ENCODE measurements around the gene LRRTM3. TPM values are rescaled to one million over a fixed set of nuclear protein-coding genes. Genes with fewer than 3 reads are reported as not detected.

The LRRTM3 gene
- total and polyA plus RNA-seq, 2 experiments from 2014 or later, result 0.21 to 0.37 TPM

DNA sequence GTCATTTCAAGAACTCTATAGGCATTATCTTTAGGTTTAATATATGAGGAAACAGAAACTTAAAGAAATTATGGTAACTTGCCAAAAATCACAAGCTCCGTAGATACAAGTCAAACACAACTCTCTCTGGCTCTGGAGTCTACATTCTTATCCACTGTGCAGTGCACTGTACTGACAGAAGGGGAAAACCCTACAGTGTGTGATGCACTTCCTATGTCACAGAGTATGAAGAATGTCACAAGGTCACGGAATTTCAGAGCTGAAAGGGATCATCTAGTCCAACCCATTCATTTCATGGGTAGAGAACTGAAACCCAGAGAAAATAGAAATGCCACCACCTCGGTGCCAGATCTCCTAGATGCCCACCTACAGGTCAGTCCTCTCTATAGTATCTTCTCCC, 86.1 kb downstream of the LRRTM3 start:
- Histone ChIP-seq H3K27ac (ENCODE audit: low read depth) (no peak overlapping the region), H3K27me3 (ENCODE audit: insufficient read depth) (no peaks in the 10 kb centered on the region), H3K4me2 (no peak overlapping the region), H3K4me1 (ENCODE audit: insufficient read depth) (no peaks in the 10 kb centered on the region), H2AFZ (no peak overlapping the region), H4K20me1 (replicated peaks; ENCODE audit: insufficient read depth) (no peaks in the 10 kb centered on the region), H3K79me2 (replicated peaks; ENCODE audit: insufficient read depth) (no peaks in the 10 kb centered on the region), H3K9me2 (ENCODE audit: insufficient read depth) (no peaks in the 10 kb centered on the region), H3F3A (replicated peaks; ENCODE audit: low read depth) (no peaks in the 10 kb centered on the region), H3K4me3 (no peak overlapping the region), H3K36me3 (ENCODE audit: insufficient read depth) (no peaks in the 10 kb centered on the region)
- TF ChIP-seq STAT1 (IDR thresholded peaks at IDR 0.05; ENCODE audit: unreplicated experiment) (no peak), ZNF331 (CRISPR knock-in tag; IDR thresholded peaks at IDR 0.05; ENCODE audit: low read depth) (no peak), ZNF114 (CRISPR knock-in tag; IDR thresholded peaks at IDR 0.05) (no peak), POLR2AphosphoS5 (IDR thresholded peaks at IDR 0.05; ENCODE audit: low read depth) (no peak), EZH2 (IDR thresholded peaks at IDR 0.05; ENCODE audit: low read depth, unreplicated experiment) (no peak), CREB1 (CRISPR knock-in tag; IDR thresholded peaks at IDR 0.05; ENCODE audit: low read depth) (no peak), JUNB (IDR thresholded peaks at IDR 0.05; ENCODE audit: unreplicated experiment) (no peak)
- TF ChIP-seq, protein P1, sequence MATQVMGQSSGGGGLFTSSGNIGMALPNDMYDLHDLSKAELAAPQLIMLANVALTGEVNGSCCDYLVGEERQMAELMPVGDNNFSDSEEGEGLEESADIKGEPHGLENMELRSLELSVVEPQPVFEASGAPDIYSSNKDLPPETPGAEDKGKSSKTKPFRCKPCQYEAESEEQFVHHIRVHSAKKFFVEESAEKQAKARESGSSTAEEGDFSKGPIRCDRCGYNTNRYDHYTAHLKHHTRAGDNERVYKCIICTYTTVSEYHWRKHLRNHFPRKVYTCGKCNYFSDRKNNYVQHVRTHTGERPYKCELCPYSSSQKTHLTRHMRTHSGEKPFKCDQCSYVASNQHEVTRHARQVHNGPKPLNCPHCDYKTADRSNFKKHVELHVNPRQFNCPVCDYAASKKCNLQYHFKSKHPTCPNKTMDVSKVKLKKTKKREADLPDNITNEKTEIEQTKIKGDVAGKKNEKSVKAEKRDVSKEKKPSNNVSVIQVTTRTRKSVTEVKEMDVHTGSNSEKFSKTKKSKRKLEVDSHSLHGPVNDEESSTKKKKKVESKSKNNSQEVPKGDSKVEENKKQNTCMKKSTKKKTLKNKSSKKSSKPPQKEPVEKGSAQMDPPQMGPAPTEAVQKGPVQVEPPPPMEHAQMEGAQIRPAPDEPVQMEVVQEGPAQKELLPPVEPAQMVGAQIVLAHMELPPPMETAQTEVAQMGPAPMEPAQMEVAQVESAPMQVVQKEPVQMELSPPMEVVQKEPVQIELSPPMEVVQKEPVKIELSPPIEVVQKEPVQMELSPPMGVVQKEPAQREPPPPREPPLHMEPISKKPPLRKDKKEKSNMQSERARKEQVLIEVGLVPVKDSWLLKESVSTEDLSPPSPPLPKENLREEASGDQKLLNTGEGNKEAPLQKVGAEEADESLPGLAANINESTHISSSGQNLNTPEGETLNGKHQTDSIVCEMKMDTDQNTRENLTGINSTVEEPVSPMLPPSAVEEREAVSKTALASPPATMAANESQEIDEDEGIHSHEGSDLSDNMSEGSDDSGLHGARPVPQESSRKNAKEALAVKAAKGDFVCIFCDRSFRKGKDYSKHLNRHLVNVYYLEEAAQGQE (IDR thresholded peaks at IDR 0.05; ENCODE audit: unreplicated experiment), result no peak
- TF ChIP-seq, protein P2, sequence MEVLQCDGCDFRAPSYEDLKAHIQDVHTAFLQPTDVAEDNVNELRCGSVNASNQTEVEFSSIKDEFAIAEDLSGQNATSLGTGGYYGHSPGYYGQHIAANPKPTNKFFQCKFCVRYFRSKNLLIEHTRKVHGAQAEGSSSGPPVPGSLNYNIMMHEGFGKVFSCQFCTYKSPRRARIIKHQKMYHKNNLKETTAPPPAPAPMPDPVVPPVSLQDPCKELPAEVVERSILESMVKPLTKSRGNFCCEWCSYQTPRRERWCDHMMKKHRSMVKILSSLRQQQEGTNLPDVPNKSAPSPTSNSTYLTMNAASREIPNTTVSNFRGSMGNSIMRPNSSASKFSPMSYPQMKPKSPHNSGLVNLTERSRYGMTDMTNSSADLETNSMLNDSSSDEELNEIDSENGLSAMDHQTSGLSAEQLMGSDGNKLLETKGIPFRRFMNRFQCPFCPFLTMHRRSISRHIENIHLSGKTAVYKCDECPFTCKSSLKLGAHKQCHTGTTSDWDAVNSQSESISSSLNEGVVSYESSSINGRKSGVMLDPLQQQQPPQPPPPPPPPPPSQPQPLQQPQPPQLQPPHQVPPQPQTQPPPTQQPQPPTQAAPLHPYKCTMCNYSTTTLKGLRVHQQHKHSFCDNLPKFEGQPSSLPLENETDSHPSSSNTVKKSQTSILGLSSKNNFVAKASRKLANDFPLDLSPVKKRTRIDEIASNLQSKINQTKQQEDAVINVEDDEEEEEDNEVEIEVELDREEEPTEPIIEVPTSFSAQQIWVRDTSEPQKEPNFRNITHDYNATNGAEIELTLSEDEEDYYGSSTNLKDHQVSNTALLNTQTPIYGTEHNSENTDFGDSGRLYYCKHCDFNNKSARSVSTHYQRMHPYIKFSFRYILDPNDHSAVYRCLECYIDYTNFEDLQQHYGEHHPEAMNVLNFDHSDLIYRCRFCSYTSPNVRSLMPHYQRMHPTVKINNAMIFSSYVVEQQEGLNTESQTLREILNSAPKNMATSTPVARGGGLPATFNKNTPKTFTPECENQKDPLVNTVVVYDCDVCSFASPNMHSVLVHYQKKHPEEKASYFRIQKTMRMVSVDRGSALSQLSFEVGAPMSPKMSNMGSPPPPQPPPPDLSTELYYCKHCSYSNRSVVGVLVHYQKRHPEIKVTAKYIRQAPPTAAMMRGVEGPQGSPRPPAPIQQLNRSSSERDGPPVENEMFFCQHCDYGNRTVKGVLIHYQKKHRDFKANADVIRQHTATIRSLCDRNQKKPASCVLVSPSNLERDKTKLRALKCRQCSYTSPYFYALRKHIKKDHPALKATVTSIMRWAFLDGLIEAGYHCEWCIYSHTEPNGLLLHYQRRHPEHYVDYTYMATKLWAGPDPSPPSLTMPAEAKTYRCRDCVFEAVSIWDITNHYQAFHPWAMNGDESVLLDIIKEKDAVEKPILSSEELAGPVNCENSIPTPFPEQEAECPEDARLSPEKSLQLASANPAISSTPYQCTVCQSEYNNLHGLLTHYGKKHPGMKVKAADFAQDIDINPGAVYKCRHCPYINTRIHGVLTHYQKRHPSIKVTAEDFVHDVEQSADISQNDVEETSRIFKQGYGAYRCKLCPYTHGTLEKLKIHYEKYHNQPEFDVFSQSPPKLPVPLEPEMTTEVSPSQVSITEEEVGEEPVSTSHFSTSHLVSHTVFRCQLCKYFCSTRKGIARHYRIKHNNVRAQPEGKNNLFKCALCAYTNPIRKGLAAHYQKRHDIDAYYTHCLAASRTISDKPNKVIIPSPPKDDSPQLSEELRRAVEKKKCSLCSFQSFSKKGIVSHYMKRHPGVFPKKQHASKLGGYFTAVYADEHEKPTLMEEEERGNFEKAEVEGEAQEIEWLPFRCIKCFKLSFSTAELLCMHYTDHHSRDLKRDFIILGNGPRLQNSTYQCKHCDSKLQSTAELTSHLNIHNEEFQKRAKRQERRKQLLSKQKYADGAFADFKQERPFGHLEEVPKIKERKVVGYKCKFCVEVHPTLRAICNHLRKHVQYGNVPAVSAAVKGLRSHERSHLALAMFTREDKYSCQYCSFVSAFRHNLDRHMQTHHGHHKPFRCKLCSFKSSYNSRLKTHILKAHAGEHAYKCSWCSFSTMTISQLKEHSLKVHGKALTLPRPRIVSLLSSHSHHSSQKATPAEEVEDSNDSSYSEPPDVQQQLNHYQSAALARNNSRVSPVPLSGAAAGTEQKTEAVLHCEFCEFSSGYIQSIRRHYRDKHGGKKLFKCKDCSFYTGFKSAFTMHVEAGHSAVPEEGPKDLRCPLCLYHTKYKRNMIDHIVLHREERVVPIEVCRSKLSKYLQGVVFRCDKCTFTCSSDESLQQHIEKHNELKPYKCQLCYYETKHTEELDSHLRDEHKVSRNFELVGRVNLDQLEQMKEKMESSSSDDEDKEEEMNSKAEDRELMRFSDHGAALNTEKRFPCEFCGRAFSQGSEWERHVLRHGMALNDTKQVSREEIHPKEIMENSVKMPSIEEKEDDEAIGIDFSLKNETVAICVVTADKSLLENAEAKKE (CRISPR knock-in tag; IDR thresholded peaks at IDR 0.05), result no peak
- TF ChIP-seq, protein P3, sequence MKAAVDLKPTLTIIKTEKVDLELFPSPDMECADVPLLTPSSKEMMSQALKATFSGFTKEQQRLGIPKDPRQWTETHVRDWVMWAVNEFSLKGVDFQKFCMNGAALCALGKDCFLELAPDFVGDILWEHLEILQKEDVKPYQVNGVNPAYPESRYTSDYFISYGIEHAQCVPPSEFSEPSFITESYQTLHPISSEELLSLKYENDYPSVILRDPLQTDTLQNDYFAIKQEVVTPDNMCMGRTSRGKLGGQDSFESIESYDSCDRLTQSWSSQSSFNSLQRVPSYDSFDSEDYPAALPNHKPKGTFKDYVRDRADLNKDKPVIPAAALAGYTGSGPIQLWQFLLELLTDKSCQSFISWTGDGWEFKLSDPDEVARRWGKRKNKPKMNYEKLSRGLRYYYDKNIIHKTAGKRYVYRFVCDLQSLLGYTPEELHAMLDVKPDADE (IDR thresholded peaks at IDR 0.05), result no peak
- TF ChIP-seq, protein P4, sequence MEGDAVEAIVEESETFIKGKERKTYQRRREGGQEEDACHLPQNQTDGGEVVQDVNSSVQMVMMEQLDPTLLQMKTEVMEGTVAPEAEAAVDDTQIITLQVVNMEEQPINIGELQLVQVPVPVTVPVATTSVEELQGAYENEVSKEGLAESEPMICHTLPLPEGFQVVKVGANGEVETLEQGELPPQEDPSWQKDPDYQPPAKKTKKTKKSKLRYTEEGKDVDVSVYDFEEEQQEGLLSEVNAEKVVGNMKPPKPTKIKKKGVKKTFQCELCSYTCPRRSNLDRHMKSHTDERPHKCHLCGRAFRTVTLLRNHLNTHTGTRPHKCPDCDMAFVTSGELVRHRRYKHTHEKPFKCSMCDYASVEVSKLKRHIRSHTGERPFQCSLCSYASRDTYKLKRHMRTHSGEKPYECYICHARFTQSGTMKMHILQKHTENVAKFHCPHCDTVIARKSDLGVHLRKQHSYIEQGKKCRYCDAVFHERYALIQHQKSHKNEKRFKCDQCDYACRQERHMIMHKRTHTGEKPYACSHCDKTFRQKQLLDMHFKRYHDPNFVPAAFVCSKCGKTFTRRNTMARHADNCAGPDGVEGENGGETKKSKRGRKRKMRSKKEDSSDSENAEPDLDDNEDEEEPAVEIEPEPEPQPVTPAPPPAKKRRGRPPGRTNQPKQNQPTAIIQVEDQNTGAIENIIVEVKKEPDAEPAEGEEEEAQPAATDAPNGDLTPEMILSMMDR (conservative IDR thresholded peaks at IDR 0.05; ENCODE audit: low read depth in 2 of 2), result no peak
- Mint-ChIP-seq H3K4me3 (no peak overlapping the region), H3K4me1 (no peaks in the 10 kb centered on the region), H3K9me3 (no peaks in the 10 kb centered on the region), H3K27me3 (ENCODE audit: insufficient read depth, low read depth, poor library complexity) (no peaks in the 10 kb centered on the region), H3K27ac (no peak overlapping the region), H3K36me3 (ENCODE audit: low read depth) (no peaks in the 10 kb centered on the region)
- no peak for DNase-seq (ENCODE audit: low spot score)
- ATAC-seq, result no peak
